CD4-positive, alpha-beta T cell treated with Interleukin-10 for 1 hour (primary cell): ENCODE results near the gene BPIFA2.
"Not testable (repeated sequence)": the region's sequence is repeated elsewhere in the genome, so short reads cannot be mapped to it uniquely, and the experiment has no call there.

Experiments used
- DNase-seq: peaks from one replicate; pipeline ENCODE4 v3.0.0-alpha.2; 2020

Gene BPIFA2

GRCh38 chr20:33167859-33168258, at the start of gene BPIFA2:
Gene BPIFA2 (plus strand): TSS chr20:33168159. CDS start chr20:33169146, 987 bp downstream.
- no peak for DNase-seq

- no peak for DNase-seq
Measured at GRCh38 chr20:33119725-33120720, 47.9 kb upstream of the BPIFA2 start.

GRCh38 chr20:33120934-33121333, 47.0 kb upstream of the BPIFA2 start:
- DNase-seq: no peak

GRCh38 chr20:33122297-33122696, 45.7 kb upstream of the BPIFA2 start:
- not testable (repeated sequence) for DNase-seq

GRCh38 chr20:33124261-33124660, 43.7 kb upstream of the BPIFA2 start:
- no peak for DNase-seq

GRCh38 chr20:33124994-33125393, 43.0 kb upstream of the BPIFA2 start:
- no peak for DNase-seq

- no peak for DNase-seq
Measured at GRCh38 chr20:33125983-33126382, 42.0 kb upstream of the BPIFA2 start.

- no peak for DNase-seq
Measured at GRCh38 chr20:33127422-33128097, 40.4 kb upstream of the BPIFA2 start.

- no peak for DNase-seq
Measured at GRCh38 chr20:33130568-33131061, 37.3 kb upstream of the BPIFA2 start.

- no peak for DNase-seq
Measured at GRCh38 chr20:33131949-33132473, 35.9 kb upstream of the BPIFA2 start.

GRCh38 chr20:33132513-33133372, 35.2 kb upstream of the BPIFA2 start:
- no peak for DNase-seq

GRCh38 chr20:33133373-33133941, 34.5 kb upstream of the BPIFA2 start:
- DNase-seq: no peak

- DNase-seq: no peak
Measured at GRCh38 chr20:33137195-33137594, 30.8 kb upstream of the BPIFA2 start.

GRCh38 chr20:33139467-33139866, 28.5 kb upstream of the BPIFA2 start:
- DNase-seq: no peak

GRCh38 chr20:33145521-33145920, 22.4 kb upstream of the BPIFA2 start:
- no peak for DNase-seq

- DNase-seq: no peak
Measured at GRCh38 chr20:33147299-33147698, 20.7 kb upstream of the BPIFA2 start.

GRCh38 chr20:33148040-33148439, 19.9 kb upstream of the BPIFA2 start:
- no peak for DNase-seq

GRCh38 chr20:33154252-33154651, 13.7 kb upstream of the BPIFA2 start:
- no peak for DNase-seq

GRCh38 chr20:33158637-33159385, 9.1 kb upstream of the BPIFA2 start:
- DNase-seq: no peak

GRCh38 chr20:33159713-33160112, 8.2 kb upstream of the BPIFA2 start:
- DNase-seq: no peak

GRCh38 chr20:33160681-33161080, 7.3 kb upstream of the BPIFA2 start:
- no peak for DNase-seq
